Caco-2 (cell line): ENCODE measurements around the gene TARP.

Experiments
- BruUV-seq: library from RNA; stranded (reverse); fragments of 400-500 nt; replicated peaks from 2 replicates; lab custom pipeline; 2021; lab: Mats Ljungman, UMichigan
- CTCF ChIA-PET: fragments of 300-600 bp; sonication (Branson Sonifier 250); formaldehyde crosslinking; loops from one replicate; lab custom pipeline; 2022; ENCODE audit warnings: antibody characterized with exemption; lab: Charles Lee
- POLR2A ChIA-PET: fragments of 300-600 bp; sonication (Branson Sonifier 250); formaldehyde crosslinking; loops from one replicate; lab custom pipeline; 2022; ENCODE audit warnings: antibody characterized with exemption; lab: Charles Lee
- DNase-seq, 2 experiments: peaks; one replicate each; pipeline versions ENCODE4 v3.0.0 to v3.0.0-alpha.2; 2020 to 2022
- H3K27me3 ChIP-seq: replicated peaks from 2 replicates; pipeline ENCODE4 v1.6.0; 2011; ENCODE audit warnings: low read length; ENCODE audit not compliant: control insufficient read depth, insufficient read depth
- H3K36me3 ChIP-seq: 2 replicates; pipeline ENCODE4 v1.5.1; 2011; ENCODE audit warnings: low read length; ENCODE audit not compliant: control insufficient read depth, insufficient read depth
- H3K4me1 ChIP-seq: fragments of 250-450 bp; sonication (Bioruptor Pico); 2 replicates; pipeline ENCODE4 v1.5.1; 2020; ENCODE audit warnings: mild to moderate bottlenecking
- H3K4me3 ChIP-seq: 2 replicates; pipeline ENCODE4 v1.5.1; 2011; ENCODE audit warnings: low read depth, mild to moderate bottlenecking, control low read depth, low read length
- H3K9me3 ChIP-seq: fragments of 250-450 bp; sonication (Bioruptor Pico); 2 replicates; pipeline ENCODE4 v1.5.1; 2020; ENCODE audit warnings: mild to moderate bottlenecking, moderate library complexity
- H3K27ac Mint-ChIP-seq: one replicate; pipeline ENCODE4 v1.8.0; 2022; ENCODE audit warnings: mixed read lengths; ENCODE audit not compliant: unreplicated experiment
- H3K27me3 Mint-ChIP-seq: one replicate; pipeline ENCODE4 v1.8.0; 2022; ENCODE audit warnings: mixed read lengths; ENCODE audit not compliant: insufficient read depth, unreplicated experiment
- H3K36me3 Mint-ChIP-seq: one replicate; pipeline ENCODE4 v1.8.0; 2022; ENCODE audit warnings: mild to moderate bottlenecking, mixed read lengths; ENCODE audit not compliant: insufficient read depth, unreplicated experiment
- H3K4me1 Mint-ChIP-seq: one replicate; pipeline ENCODE4 v1.8.0; 2022; ENCODE audit warnings: low read depth, mixed read lengths; ENCODE audit not compliant: unreplicated experiment
- H3K4me3 Mint-ChIP-seq: one replicate; pipeline ENCODE4 v1.8.0; 2022; ENCODE audit warnings: mild to moderate bottlenecking, moderate library complexity, mixed read lengths; ENCODE audit not compliant: unreplicated experiment
- H3K9me3 Mint-ChIP-seq: one replicate; pipeline ENCODE4 v1.8.0; 2022; ENCODE audit warnings: mixed read lengths; ENCODE audit not compliant: unreplicated experiment
- intact Hi-C: fragments of 100-400 bp; cut with micrococcal nuclease; formaldehyde crosslinking; loops from one replicate; pipeline ENCODE4 v1.10.0; 2022; ENCODE audit not compliant: unreplicated experiment
- TF ChIP-seq, protein P1 (sequence below), 2 experiments: fragments of 200-600 bp in 1 of 2; IDR thresholded peaks; 1 replicate in 1 of 2; 2 replicates in 1 of 2; pipeline versions ENCODE4 v1.5.1 to v1.8.0; 2011 to 2022; ENCODE audit warnings: antibody characterized with exemption in 1 of 2, control low read depth in 1 of 2, inconsistent platforms in 1 of 2, low read depth in 1 of 2, low read length in 1 of 2, mild to moderate bottlenecking in 1 of 2, moderate library complexity in 1 of 2; ENCODE audit not compliant: insufficient read depth in 1 of 2, severe bottlenecking in 1 of 2, unreplicated experiment in 1 of 2

The TARP gene

DNA sequence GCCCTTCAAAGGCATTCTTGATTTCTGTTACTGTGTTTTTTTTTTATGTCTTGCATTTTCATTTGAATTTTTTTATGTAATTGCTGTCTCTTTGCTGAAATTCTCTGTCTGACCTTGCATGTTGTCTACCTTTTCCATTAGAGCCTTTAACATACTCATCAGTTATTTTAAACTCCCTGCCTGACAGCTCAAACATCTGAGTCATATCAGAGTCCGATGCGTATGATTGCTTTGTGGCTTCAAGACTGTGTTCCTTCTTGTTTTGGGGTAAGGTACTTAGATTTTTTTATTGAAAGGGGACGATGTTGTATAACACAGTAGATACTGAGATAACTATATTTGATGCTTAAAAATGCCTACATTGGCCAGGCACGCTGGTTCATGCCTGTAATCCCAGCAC is 9.7 kb upstream of the TARP start:
- Mint-ChIP-seq H3K36me3 (no peaks in the 10 kb centered on the region), H3K27ac (no peak overlapping the region), H3K9me3 (no peaks in the 10 kb centered on the region), H3K4me3 (no peak overlapping the region), H3K4me1 (no peaks in the 10 kb centered on the region), H3K27me3 (peaks cover 14% of the 10 kb centered on the region)
- no peaks in the 10 kb centered on the region for H3K27me3 ChIP-seq
- H3K4me1 ChIP-seq, result no peaks in the 10 kb centered on the region
- H3K4me3 ChIP-seq, result no peak overlapping the region
- TF ChIP-seq, protein P1, sequence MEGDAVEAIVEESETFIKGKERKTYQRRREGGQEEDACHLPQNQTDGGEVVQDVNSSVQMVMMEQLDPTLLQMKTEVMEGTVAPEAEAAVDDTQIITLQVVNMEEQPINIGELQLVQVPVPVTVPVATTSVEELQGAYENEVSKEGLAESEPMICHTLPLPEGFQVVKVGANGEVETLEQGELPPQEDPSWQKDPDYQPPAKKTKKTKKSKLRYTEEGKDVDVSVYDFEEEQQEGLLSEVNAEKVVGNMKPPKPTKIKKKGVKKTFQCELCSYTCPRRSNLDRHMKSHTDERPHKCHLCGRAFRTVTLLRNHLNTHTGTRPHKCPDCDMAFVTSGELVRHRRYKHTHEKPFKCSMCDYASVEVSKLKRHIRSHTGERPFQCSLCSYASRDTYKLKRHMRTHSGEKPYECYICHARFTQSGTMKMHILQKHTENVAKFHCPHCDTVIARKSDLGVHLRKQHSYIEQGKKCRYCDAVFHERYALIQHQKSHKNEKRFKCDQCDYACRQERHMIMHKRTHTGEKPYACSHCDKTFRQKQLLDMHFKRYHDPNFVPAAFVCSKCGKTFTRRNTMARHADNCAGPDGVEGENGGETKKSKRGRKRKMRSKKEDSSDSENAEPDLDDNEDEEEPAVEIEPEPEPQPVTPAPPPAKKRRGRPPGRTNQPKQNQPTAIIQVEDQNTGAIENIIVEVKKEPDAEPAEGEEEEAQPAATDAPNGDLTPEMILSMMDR (IDR thresholded peaks at IDR 0.05; ENCODE audit: insufficient read depth in 1 of 2, low read depth in 1 of 2, low read length in 1 of 2, severe bottlenecking in 1 of 2, unreplicated experiment in 1 of 2), result no peak
- CTCF ChIA-PET, result no interaction called here
- POLR2A ChIA-PET, result no interaction called here
- intact Hi-C loops, result no loop called here
- H3K9me3 ChIP-seq, result no peaks in the 10 kb centered on the region
- no peak for DNase-seq
- H3K36me3 ChIP-seq, result no peaks in the 10 kb centered on the region
- BruUV-seq, result no TSS peak

DNA sequence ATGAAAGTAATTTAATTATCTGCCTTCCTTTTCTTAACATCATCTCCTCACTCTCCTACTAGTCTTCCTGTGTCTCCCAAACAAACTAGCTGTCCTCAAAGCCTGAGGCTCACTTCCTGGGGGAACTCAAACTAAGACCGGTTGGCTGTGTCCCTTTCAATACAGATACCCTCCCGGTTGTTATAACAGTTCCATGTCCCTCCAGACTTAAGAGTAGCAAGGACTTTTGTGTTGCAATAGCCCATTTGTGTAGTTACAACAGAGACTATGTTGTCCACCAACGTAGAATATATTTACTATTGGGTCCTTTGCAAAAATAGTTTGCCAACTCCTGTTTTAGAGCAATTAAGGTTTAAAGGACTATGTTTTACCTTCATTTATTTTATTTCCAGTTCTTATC is 8.6 kb upstream of the TARP start:
- H3K9me3 Mint-ChIP-seq, result no peaks in the 10 kb centered on the region
- no peaks in the 10 kb centered on the region for H3K9me3 ChIP-seq
- no peak overlapping the region for H3K4me3 ChIP-seq
- H3K4me3 Mint-ChIP-seq, result no peak overlapping the region
- no peaks in the 10 kb centered on the region for H3K27me3 ChIP-seq
- peaks cover 14% of the 10 kb centered on the region for H3K27me3 Mint-ChIP-seq
- intact Hi-C loops, result no loop called here
- no peaks in the 10 kb centered on the region for H3K4me1 ChIP-seq
- no peaks in the 10 kb centered on the region for H3K4me1 Mint-ChIP-seq
- ChIA-PET CTCF (no interaction called here), POLR2A (no interaction called here)
- no peak overlapping the region for H3K27ac Mint-ChIP-seq
- TF ChIP-seq, protein P1 (IDR thresholded peaks at IDR 0.05; ENCODE audit: insufficient read depth in 1 of 2, low read depth in 1 of 2, low read length in 1 of 2, severe bottlenecking in 1 of 2, unreplicated experiment in 1 of 2), result no peak
- no peak for DNase-seq
- H3K36me3 Mint-ChIP-seq, result no peaks in the 10 kb centered on the region
- H3K36me3 ChIP-seq, result no peaks in the 10 kb centered on the region
- no TSS peak for BruUV-seq

- CTCF ChIA-PET, result no interaction called here
These were observed 7.8 kb upstream of the TARP start for GRCh38 chr7:38281266-38281665.

More at GRCh38 chr7:38281266-38281665, 7.8 kb upstream of the TARP start:
- H3K36me3 ChIP-seq, result no peaks in the 10 kb centered on the region
- no TSS peak for BruUV-seq
- Mint-ChIP-seq H3K9me3 (no peaks in the 10 kb centered on the region), H3K27me3 (peaks cover 14% of the 10 kb centered on the region), H3K27ac (no peak overlapping the region), H3K36me3 (no peaks in the 10 kb centered on the region), H3K4me1 (no peaks in the 10 kb centered on the region), H3K4me3 (no peak overlapping the region)
- no peaks in the 10 kb centered on the region for H3K27me3 ChIP-seq
- H3K4me1 ChIP-seq, result no peaks in the 10 kb centered on the region
- no peak overlapping the region for H3K4me3 ChIP-seq
- POLR2A ChIA-PET, result no interaction called here
- H3K9me3 ChIP-seq, result no peaks in the 10 kb centered on the region
- no peak for DNase-seq
- intact Hi-C loops, result no loop called here
- TF ChIP-seq, protein P1 (IDR thresholded peaks at IDR 0.05; ENCODE audit: insufficient read depth in 1 of 2, low read depth in 1 of 2, low read length in 1 of 2, severe bottlenecking in 1 of 2, unreplicated experiment in 1 of 2), result no peak
